GM10248 (cell line): ENCODE results near the gene GNS.

ENCODE experiments used
- CTCF ChIA-PET: fragments of 300-600 bp; sonication (Branson Sonifier 250); formaldehyde crosslinking; extraction: SDS; loops from one replicate; lab custom pipeline; 2021; ENCODE audit warnings: antibody characterized with exemption; lab: Yijun Ruan, JAX
- POLR2A ChIA-PET: fragments of 350-650 bp; sonication (Branson Sonifier 250); formaldehyde crosslinking; extraction: SDS; loops from one replicate; lab custom pipeline; 2020; ENCODE audit warnings: antibody characterized with exemption; lab: Yijun Ruan, JAX
- DNase-seq: peaks from one replicate; pipeline ENCODE4 v3.0.0; 2012; ENCODE audit errors: extremely low spot score
- TF ChIP-seq, protein P1 (sequence below): IDR thresholded peaks from 2 replicates; pipeline ENCODE4 v1.5.1; 2012; ENCODE audit warnings: mild to moderate bottlenecking, low read depth; ENCODE audit errors: extremely low read depth, missing control alignments, control extremely low read depth

GNS gene

DNA sequence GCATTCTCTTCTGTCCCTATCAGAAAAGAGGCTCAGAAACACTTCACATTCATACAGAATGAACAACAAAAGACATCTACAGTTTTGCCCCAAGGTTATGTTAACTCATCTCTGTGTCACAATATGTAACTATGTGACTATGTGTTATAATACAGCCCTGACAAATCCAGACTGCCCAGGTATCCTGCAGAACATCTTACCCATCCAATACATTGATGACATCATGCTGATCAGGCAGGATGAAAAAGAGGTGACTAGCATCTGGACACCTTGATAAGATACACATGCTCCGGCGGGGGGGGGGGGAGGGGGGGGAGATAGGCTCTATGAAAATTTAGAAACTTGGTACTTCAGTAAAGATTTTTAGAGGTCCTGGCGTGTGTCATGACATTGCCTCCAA is 8.3 kb upstream of the GNS start:
- no peak for DNase-seq
- CTCF ChIA-PET, result interaction anchor here (1.0 kb wide), 1 partner anchor 13 kb away, joined by 3 read pairs; no protein-coding TSS in a partner anchor
- POLR2A ChIA-PET, result no interaction called here
- TF ChIP-seq, protein P1, sequence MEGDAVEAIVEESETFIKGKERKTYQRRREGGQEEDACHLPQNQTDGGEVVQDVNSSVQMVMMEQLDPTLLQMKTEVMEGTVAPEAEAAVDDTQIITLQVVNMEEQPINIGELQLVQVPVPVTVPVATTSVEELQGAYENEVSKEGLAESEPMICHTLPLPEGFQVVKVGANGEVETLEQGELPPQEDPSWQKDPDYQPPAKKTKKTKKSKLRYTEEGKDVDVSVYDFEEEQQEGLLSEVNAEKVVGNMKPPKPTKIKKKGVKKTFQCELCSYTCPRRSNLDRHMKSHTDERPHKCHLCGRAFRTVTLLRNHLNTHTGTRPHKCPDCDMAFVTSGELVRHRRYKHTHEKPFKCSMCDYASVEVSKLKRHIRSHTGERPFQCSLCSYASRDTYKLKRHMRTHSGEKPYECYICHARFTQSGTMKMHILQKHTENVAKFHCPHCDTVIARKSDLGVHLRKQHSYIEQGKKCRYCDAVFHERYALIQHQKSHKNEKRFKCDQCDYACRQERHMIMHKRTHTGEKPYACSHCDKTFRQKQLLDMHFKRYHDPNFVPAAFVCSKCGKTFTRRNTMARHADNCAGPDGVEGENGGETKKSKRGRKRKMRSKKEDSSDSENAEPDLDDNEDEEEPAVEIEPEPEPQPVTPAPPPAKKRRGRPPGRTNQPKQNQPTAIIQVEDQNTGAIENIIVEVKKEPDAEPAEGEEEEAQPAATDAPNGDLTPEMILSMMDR, result no peak

DNA sequence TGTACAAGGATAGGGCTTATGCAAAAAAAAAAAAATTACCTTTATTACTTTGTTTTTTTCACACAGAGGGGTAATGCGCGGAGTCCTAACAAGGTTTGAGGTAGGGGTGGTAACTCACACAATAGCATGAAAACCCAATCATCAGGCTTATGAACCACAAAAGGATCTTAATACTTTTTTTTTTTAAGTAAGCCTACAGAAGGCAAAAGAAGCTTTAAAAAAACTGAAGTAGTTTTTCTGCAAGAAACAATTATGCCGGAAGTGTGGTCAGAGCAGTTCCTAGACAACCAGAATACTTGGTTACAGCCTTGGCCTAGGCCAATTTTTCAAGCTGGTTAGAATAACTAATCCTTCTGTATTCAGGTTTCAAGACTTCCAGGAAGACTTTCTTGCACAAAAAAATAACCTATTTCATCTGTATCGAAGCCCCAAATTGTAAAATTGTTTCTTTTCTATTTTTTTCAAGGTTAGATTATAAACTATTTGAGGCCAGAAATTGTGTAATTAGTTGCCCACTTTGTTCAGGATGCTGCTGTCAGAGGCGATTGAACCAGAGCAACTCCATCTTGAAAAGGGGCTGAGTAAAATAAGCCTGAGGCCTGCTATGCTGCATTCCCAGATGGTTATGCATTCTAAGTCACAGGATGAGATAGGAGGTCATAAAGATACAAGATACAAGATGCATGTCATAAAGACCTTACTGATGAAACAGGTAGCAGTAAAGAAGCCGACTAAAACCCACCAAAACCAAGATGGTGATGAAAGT is 1.8 kb upstream of the GNS start:
- DNase-seq, result no peak
- ChIA-PET CTCF (no interaction called here), POLR2A (no interaction called here)
- TF ChIP-seq, protein P1, result no peak

DNA sequence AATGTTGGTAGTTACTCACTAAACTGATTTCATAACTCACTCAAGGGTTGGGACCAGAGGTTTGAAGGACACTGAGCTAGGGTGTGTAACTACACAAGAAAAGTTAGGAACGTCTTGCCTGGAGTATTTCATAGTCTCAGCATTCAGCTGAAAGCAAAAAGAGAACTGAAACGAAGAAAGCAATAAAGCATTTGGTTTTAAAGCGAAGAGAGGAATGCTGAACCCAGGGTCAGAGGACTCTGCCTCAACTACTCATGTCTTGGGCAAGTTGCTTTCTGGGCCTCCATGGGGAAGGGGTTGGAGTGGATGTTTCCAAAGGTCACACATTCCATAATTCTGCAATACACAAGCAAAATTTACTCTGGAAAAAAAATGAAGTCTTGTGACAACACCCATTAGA is 1.4 kb downstream of the GNS start:
- TF ChIP-seq, protein P1, result no peak
- ChIA-PET POLR2A (no interaction called here), CTCF (interaction anchor here (1.8 to 2.6 kb wide), 2 partner anchors 14 to 44 kb away, joined by 6 to 8 read pairs; no protein-coding TSS in a partner anchor)
- DNase-seq, result no peak

DNA sequence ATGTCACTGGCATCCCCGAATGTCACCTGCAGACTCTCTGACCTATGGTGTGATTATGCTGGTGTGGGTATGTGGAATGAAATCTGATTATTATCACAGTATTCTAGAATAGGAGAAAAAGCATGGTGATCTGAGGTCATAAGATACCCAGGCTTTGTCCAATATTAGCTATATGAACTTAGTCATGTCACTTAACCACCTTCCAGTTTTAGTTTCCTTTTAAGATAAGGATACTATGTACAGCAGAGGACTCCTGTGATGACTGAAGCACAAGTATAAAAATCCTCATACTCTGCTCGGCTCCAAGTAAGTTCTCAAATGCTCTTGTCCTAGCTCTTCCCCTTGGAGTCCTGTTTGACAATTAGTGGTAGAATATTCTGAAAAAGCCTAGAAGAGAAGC is 2.8 kb downstream of the GNS start:
- DNase-seq, result peak; percentile 48
- POLR2A ChIA-PET, result interaction anchor here (0.6 kb wide), 1 partner anchor 53 kb away, joined by 3 read pairs; no protein-coding TSS in a partner anchor
- TF ChIP-seq, protein P1, result no peak
- CTCF ChIA-PET, result interaction anchor here (0.8 to 2.6 kb wide), 8 partner anchors 8 to 207 kb away, joined by 3 to 8 read pairs (median 4); no protein-coding TSS in a partner anchor

DNA sequence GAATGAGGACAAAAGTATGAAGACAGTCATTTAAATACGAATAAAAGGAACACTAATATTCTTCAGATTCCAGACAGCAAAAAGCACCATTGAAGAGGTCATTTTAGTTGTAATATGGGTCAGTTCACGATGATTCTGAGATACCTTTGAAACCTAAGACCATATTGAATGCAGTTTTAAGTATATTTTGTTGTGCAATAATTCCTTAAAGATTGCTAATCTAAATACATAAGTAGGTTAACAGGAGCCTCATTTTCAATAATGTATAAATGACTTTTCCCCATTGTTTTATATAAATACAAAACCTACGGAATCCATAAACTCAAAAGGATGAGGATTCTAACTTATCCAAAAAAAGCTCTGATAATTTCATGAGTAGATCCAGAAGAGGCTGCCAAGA is 5.8 kb downstream of the GNS start:
- TF ChIP-seq, protein P1, result no peak
- ChIA-PET CTCF (interaction anchor here (1.0 kb wide), 1 partner anchor 42 kb away, joined by 3 read pairs; no protein-coding TSS in a partner anchor), POLR2A (no interaction called here)
- DNase-seq, result no peak

DNA sequence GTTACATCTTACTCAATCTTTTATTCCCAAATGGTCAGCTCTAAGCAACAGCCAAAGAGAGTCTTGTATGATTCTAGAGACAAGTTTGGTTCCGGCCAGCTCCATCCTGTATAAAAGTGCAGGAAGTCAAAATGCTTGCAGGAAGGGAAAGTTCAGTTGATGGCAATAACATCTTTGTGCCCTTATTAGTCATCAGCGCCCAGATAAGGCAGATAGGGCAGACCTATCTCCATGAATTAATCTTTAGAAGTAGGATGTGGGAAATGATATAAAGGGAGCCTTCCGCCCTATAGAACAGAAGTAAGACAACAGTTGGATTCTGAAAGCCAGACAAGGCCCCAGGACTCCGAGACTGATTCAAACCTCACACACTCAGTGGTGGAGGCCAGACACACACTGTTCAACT is 6.4 kb downstream of the GNS start:
- ChIA-PET CTCF (interaction anchor here (1.0 kb wide), 1 partner anchor 43 kb away, joined by 3 read pairs; no protein-coding TSS in a partner anchor), POLR2A (no interaction called here)
- no peak for DNase-seq
- TF ChIP-seq, protein P1, result no peak
